HG03095 (cell line): Measurements from ENCODE around the gene SEMA3E.
"Not testable (repeated sequence)": the region's sequence is repeated elsewhere in the genome, so short reads cannot be mapped to it uniquely, and the experiment has no call there.

Experiments
- ATAC-seq: cut with Tn5 transposase; IDR thresholded peaks from one replicate; pipeline ENCODE4 v1.9.1; 2021; ENCODE audit warnings: moderate library complexity; ENCODE audit not compliant: unreplicated experiment

Gene SEMA3E

DNA sequence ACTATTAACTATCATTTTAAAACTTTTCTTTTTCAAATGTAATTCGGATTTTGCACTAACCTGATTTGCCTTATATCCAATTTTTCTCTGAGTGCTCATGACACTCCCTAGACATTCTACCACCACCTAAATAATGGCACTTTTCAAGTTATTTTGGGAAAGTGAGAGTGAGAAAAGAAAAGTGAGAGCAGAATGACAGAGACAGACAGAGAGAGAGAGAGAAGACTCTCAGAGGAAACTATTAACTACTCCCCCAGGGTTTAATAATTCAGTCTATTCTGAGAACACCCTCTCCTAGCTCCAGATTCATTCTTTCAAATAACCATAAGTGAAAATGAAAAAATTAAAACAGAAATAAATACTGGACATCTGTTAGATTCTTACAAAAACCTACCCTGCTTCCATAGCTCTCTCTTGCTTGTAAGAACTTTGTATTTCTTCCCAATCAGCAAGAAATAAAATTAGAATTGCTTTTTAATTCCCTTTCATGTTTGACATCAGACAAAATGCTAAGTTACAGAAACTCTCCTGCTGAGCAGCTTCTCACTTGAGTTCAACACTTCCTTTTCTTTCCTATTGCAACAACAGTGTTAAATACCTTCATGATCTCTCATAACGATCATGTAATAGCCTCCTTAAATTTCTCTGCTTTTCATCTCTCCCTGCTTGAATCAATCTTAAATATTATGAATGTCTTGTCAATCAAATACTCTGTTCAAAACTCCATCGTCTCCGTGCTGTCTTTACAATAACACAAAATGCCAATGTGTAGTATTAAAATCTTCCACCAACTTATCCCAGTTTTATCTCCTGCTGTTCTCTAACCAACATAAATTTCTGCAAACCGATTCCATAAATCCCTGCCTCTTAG lies 191.7 kb downstream of the SEMA3E start:
- ATAC-seq = no peak

DNA sequence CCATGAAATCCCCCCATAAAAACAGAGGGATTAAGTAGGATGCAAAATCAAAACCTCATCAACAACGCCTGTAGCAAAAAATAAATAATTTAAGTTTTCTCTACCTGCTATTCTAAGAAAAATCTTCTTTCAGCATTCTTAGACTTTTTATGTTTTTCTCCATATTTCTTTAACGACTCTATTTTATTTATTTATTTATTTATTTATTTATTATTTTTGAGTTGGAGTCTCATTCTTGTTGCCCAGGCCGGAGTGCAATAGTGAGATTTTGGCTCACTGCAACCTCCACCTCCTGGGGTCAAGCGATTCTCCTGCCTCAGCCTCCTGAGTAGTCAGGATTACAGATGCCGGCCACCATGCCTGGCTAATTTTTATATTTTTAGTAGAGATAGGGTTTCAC lies 192.5 kb downstream of the SEMA3E start:
- no peak for ATAC-seq

DNA sequence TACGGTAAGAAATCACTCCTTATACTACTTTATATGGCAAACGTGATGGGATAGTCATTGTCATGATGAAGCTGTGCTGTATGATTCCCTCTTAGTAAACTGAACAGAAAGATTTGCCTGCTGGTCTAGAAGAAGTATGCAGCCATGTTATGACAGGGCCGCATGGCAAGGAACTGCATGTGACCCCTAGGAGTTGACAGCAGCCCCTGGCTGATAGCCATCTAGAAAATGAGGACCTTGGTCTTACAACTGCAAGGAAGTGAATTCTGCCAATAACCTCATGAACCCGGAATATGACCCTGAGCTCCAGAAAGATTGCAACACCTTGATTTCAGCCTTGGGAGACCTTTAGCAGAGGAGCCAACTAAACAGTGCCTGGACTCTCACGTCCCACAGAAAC lies 193.3 kb downstream of the SEMA3E start:
- no peak for ATAC-seq

DNA sequence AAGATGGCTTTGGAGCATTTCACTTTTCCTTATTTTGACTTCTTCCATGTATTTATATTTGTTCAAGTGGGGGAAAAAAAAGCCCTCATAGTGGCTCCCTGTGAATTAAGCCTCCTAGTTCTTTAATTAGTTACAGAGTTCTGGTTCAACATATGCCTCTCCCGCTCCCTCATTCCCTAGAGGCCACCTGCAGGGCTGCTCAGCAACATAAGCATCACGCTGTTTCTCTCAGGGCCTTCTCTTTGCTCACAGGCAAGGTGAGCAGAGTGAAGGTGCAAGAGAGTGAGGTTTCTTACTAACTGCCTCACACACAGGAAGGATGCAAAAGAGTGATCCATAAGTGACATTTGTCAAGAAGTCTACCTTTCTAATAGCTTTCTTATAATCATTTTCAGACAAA lies 196.7 kb downstream of the SEMA3E start:
- no peak for ATAC-seq

DNA sequence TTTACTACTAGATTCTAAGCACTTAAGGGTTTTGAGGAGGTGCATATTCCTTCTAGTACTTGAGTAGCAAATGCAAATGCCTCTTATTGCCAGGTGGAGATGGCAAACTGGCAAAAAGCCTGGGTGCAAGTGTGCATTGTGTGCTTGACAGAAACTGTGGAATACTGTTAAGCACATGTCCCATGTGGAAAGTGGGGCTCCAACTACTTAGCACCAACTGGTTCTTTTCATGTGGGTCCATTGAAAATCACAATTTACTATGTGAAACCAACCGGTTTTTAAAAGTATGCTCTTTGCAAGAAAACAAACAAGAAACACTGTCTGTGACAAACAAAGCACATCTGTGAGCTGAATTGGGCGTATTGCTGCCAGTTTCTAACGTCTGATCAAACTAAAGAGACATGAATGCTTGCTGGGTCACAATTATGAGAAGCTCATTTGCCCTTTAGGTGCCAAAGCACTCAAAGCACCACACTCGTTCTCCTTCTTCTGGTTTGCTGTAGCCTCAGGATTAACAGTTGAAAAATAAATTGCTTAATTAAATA lies 197.4 kb downstream of the SEMA3E start:
- ATAC-seq = no peak

DNA sequence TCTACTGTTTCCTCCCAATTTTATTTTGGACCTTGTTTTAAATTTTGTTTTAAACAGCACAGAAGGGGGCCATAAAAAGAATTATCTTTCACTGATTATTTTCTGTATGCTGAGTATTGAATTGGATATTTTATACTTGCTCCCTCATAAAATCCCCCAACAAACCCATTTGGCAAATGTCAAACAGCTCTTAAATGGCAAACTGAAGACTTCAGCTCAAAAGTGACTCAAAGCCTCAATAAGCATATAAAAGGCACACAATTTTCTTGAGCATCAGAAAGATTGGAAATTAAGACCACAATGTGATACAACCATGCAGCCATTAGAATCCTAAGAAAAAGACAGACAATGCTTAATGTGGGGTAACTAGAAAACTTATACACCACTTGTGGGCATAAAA lies 199.2 kb downstream of the SEMA3E start:
- ATAC-seq = no peak

DNA sequence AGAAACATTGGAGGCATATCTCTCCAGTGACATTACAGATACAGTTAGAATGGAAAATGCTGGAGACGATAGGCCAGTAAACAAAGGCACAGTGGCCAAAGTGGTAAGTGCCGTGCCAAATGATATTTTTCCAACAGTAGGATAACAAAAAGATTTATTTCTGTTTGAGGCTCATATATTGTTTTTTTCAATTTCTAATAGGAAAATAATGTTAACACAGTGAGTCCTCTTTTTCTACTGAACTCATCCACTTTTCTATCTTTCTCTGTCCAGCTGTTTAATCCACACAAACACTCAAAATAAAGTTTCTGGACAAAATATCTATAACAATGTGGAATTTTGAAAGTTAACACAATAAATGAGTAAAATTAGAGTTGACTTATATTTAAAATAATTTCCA lies 201.3 kb downstream of the SEMA3E start:
- no peak for ATAC-seq

DNA sequence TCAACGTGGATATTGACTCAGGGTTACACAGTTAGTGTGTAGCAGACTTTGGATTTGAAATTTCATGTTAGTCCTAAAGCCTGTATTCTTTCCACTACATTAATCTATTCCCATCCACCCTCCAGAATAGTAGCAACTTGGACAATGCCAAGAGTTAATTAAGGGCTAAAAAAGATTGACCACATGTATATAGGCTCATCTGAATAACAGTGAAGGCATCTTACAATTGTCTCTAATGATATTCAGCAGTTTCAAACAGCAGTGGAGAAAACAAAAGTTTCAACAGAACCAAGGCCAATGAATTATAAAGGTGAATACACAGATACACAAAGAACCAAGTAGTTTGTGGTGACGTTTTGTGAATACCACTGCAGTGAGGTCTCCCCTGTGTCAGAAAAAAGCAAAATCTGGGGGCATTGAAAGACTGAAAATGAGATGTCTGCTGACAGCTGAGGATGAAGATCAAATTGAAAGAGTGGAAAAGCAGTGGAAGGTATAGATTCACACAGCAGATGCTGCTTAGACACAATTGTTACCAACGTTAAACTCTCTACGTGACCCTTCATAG lies 202.8 kb downstream of the SEMA3E start:
- no peak for ATAC-seq

DNA sequence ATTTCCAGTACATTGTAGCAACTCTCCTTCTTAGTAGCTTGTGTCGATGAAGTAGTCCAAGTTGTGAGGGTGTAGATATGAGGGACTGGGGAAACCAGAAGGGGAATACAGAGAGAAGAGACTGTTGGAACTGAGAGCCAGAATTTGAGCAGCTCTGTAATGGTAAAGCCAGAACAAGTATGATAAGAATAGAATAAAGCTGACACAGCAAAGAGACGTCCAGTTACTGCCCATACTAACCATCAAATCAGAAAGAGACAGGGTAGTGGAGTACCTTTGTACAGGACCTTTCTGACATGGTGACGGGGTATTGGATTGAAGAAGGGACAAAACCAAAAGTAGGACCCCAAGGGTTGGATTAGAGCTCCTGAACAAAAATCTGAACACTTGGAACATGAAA lies 206.0 kb downstream of the SEMA3E start:
- no peak for ATAC-seq

DNA sequence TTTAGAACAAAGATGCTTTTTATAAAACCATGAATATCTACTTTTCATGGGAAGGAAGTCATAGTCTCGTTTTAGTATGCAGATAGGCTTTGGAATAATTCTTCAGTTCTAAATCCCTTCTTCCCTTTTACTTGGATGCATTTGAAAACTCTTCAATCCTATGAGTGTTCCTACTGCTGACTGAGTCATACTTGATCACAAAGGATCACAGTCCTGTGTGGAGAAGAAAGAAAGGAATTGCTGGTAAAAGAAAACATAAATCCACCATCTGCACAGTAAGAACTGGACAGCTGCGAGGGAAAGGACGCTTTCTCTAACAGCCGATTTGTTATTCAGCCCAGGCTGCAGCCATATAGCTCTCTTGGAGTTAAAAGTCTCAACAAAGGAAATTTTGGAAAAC lies 209.9 kb downstream of the SEMA3E start:
- no peak for ATAC-seq

DNA sequence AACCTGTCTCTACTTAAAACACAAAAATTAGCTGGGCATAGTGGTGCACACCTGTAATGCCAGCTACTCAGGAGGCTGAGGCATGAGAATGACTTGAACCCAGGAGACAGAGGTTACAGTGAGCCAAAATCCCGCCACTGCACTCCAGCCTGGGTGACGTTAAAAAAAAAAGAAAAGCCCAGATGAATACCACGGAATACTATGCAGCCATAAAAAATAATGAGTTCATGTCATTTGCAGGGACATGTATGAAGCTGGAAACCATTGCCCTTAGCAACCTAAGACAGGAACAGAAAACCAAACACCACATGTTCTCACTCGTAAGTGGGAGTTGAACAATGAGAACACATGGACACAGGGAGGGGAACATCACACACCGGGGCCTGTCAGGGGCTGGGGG lies 218.7 kb downstream of the SEMA3E start:
- not testable (repeated sequence) for ATAC-seq

DNA sequence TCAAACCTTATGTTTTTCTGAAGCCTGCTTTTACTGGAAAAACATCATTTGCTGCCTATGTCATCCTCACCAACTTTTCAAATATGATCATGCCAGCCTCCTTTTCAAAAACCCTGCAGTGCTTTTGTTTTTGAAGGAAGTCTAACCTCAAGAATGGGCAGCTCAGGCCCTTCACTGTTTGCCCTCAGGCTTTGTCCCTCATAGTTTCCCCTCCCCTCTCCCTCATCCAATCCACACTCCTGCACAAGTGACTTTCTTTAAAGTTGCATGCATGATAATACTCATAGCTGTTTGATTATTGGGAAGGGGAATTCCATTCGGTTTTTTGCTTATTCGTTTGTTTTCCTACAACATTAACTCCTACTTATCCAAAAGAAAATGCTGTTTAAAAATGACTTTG lies 219.4 kb downstream of the SEMA3E start:
- no peak for ATAC-seq

DNA sequence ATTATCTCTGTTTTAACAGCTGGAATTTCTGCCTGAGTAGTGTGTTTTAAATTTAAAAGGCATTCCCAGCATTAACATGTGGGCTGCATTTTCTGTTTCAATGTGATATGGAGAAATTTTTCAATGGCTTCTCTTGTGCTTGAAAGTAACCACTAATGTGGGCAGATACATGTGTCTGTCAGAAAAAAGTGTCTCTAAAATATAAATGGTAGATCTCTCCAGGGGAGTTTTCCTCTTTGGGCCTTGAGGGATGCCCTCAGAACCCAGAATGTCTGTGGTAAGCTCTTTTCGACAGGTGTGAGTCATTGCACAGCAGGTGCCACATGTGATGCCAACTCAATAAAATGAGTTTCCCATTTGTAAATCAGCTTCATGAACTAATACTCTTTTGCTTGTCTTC lies 221.1 kb downstream of the SEMA3E start:
- ATAC-seq = no peak

DNA sequence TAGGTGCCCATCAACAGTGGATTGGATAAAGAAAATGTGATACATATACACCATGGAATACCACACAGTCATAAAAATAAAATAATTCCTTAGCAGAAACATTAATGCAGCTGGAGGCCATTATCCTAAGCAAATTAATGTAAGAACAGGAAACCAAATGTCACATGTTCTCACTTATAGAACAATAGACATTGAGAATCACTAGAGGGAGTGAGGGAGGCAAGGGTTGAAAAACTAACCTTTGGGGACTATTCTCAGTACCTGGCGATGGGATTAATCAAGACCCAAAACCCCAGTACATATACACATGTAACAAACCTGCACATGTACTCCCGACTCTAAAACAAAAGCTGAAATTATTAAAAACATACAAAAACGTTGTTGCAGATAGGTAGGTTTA lies 222.6 kb downstream of the SEMA3E start:
- ATAC-seq = no peak

DNA sequence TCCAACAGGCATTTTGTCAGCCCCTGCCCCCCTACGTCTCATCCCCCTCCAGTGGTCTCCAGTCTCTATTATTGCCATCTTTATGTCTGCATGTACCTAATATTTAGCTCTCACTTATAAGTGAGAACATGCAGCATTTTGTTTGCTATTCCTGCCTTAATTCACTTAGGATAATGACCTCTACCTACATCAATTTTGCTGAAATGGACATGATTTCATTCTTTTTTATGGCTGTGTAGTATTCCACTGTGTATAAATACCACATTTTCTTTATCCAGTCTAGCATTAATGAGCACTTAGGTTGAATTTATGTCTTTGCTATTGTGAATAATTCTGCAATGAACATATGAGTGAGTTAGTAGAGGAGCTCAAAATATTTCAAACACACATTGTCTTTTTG lies 229.9 kb downstream of the SEMA3E start:
- ATAC-seq = no peak

DNA sequence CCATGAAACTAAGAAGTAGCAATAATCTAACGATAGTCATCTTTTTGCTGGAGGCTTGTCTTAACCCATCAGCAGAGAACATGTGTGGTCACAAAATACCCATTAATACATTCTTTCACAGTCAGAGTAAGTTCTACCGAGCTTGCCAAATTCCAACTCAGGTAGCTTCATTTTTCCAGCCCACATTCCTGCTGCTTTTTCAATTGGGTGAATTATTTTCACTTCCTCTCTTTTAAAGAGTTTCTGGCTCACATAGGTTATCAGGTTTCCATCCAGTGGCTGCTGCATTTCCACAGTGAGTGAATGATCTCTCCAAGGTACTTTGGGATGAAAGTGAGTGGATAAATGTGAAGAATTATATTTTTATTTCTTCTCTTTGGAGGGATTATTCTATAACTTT lies 233.1 kb downstream of the SEMA3E start:
- no peak for ATAC-seq

DNA sequence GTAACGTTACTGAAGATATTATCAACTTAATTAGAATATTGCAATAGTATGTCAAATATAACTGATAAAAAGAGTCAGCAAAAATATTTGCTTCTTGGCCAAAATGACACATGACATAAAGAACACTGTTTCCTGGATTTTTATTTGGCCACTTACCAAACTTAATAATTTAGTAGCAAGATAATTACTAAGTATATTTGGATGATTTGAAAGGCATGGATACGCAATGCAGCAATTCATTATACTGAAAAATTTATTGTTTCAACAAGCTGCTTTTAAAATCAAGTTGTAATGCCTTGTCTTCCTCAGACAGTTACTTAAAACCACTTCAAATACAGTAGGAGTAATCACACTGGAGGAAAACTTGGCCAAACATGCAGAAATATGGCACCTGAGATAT lies 234.0 kb downstream of the SEMA3E start:
- no peak for ATAC-seq

DNA sequence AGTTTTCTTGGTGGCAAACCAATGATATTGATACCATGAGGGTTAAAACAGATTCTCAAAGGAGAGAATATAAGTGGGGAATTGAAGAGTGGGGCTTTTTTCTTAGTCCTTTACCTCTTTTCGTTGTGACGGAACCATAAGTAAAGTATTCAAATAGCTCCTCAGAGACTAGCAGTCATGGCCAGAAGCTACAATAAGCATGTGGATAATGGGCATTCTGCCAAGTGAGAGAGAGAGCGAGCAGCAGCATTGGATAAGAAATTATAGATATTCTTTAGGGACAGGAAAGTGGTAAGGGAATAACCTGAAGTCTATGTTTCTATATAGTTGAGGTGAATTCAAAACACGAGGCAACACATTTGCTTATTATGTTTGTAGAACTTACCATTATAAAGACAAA lies 235.1 kb downstream of the SEMA3E start:
- ATAC-seq = no peak

DNA sequence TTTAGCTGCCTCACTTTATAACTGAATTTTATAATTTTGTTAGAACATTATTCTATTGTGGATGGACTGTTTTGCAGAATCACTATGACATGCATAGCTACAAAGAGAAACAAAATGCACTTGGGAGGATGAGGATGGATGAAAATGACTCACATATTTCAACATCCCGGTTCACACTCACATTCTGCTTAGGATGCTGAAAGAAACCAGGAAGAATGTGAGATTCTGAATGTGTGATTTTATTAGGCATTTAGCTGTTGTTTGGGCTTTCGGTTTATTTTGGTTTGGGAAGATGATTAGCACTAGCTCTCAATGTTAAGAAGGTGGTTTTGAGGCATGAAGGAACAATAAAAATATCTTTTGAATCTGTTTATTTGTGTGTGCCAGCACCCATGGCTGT lies 235.5 kb downstream of the SEMA3E start:
- no peak for ATAC-seq

DNA sequence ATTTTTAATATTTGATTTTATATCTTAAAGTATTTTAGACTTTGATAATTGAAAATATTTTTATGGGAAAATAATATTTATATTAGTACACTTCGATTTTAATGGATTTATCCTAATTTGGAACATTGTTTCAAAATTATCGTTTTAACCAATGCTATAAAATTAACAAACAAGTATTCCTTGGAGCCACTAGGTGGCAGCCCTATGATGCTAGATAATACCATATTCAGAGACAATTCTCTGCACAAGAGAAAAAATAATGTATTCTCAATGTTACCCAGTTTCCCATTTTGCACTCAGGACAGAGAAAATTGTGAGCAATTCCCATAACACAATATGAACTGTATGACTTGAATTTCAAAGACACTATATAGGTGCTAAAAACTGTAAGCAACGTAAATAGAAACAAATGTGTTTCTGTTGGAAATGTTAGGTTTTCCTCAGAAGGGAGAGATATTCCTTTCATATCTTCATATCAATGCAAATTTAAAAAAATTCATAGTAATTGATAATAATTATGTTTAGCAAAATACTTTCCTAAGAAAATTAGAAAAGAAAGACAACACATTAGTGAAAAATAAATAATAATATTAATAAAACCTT lies 237.8 kb downstream of the SEMA3E start:
- ATAC-seq = peak; percentile 58

DNA sequence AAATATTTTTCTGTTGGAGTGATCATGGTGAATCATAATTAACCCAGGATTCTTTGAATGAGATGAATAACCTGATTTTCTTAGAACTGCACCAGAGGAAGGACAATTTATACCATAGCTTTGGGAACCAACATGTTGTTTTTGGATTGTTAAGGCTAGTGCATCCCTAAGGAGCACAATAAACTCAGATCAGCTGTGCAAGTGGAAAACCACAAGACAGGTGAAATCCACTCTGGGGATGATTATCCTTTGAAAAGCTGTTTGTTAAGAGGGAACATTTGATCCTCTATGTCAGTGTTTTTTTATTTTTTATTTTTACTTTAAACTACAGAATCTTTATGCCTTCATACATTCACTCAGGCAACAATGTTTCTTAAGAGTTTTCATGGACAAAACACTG lies 254.2 kb downstream of the SEMA3E start:
- ATAC-seq = no peak

DNA sequence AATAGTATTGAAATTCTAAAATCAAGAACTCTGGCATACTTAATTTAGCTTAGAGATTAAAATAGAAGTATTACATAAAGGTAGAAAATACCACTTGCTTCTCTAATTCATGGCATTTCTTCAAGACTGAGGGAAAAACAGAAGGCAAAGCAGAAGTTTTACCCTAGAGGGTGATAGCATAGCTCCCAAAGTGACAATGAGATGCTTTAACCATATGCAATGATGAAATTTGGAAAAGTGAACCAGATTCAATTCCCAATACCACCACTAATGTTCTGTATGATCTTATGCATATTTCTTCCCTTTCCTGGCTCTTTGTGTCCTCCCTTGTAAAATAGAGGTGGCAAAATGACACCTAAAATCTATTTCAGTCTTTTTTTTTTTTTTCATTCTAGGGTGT lies 260.5 kb downstream of the SEMA3E start:
- no peak for ATAC-seq
